ENCODE measurements around the gene COMMD8.

Gene COMMD8

GRCh38 chr4:47444031-47444430, 19.5 kb downstream of the COMMD8 start:
- CTCF ChIA-PET, result no interaction called here
- DNase-seq (ENCODE audit: extremely low spot score), result no peak
- TF ChIP-seq BHLHE40 (IDR thresholded peaks at IDR 0.05; ENCODE audit: borderline replicate concordance), result no peak
- TF ChIP-seq FOXM1 (IDR thresholded peaks at IDR 0.05; ENCODE audit: borderline replicate concordance), result no peak
- TF ChIP-seq SUZ12 (IDR thresholded peaks at IDR 0.05), result no peak
- TF ChIP-seq TARDBP (IDR thresholded peaks at IDR 0.05), result no peak
- TF ChIP-seq FOXK2 (IDR thresholded peaks at IDR 0.05), result no peak
- TF ChIP-seq ZNF384 (IDR thresholded peaks at IDR 0.05), result no peak
- no peak for TF ChIP-seq LEF1 (IDR thresholded peaks at IDR 0.05; ENCODE audit: borderline replicate concordance)
- TF ChIP-seq SP1 (IDR thresholded peaks at IDR 0.05), result no peak
- TF ChIP-seq PKNOX1 (IDR thresholded peaks at IDR 0.05), result no peak
- no peak for TF ChIP-seq L3MBTL2 (conservative IDR thresholded peaks at IDR 0.05)
- no peak for TF ChIP-seq HDGF (IDR thresholded peaks at IDR 0.05; ENCODE audit: borderline replicate concordance)
- TF ChIP-seq CTBP1 (IDR thresholded peaks at IDR 0.05; ENCODE audit: borderline replicate concordance), result no peak
- TF ChIP-seq ARNT (IDR thresholded peaks at IDR 0.05), result no peak
- no peak for TF ChIP-seq FOXA1 (IDR thresholded peaks at IDR 0.05)
- no peak for TF ChIP-seq NFRKB (IDR thresholded peaks at IDR 0.05)
- TF ChIP-seq ELF4 (IDR thresholded peaks at IDR 0.05), result no peak
- POLR2A ChIA-PET, result no interaction called here

- CTCF ChIA-PET, result no interaction called here
- no peak for DNase-seq (ENCODE audit: extremely low spot score)
- TF ChIP-seq NFRKB (IDR thresholded peaks at IDR 0.05) (no peak), ARNT (IDR thresholded peaks at IDR 0.05) (no peak), PKNOX1 (IDR thresholded peaks at IDR 0.05) (no peak), BHLHE40 (IDR thresholded peaks at IDR 0.05; ENCODE audit: borderline replicate concordance) (no peak)
- POLR2A ChIA-PET, result no interaction called here
These were observed 20.5 kb downstream of the COMMD8 start for GRCh38 chr4:47442980-47443379.

- no peak for DNase-seq (ENCODE audit: extremely low spot score)
- TF ChIP-seq SP1 (IDR thresholded peaks at IDR 0.05), result no peak
- no peak for TF ChIP-seq ARNT (IDR thresholded peaks at IDR 0.05)
- no peak for TF ChIP-seq L3MBTL2 (conservative IDR thresholded peaks at IDR 0.05)
- TF ChIP-seq BHLHE40 (IDR thresholded peaks at IDR 0.05; ENCODE audit: borderline replicate concordance), result no peak
- TF ChIP-seq HDGF (IDR thresholded peaks at IDR 0.05; ENCODE audit: borderline replicate concordance), result no peak
- CTCF ChIA-PET, result no interaction called here
- POLR2A ChIA-PET, result no interaction called here
These were observed 28.6 kb downstream of the COMMD8 start for GRCh38 chr4:47434931-47435330.

- CTCF ChIA-PET, result no interaction called here
- POLR2A ChIA-PET, result no interaction called here
- TF ChIP-seq SP1 (IDR thresholded peaks at IDR 0.05), result no peak
- no peak for TF ChIP-seq NFRKB (IDR thresholded peaks at IDR 0.05)
- TF ChIP-seq FOXK2 (IDR thresholded peaks at IDR 0.05), result no peak
- no peak for TF ChIP-seq HDGF (IDR thresholded peaks at IDR 0.05; ENCODE audit: borderline replicate concordance)
- TF ChIP-seq LEF1 (IDR thresholded peaks at IDR 0.05; ENCODE audit: borderline replicate concordance), result no peak
- TF ChIP-seq FOXM1 (IDR thresholded peaks at IDR 0.05; ENCODE audit: borderline replicate concordance), result no peak
- TF ChIP-seq FOXA1 (IDR thresholded peaks at IDR 0.05), result no peak
- no peak for TF ChIP-seq PKNOX1 (IDR thresholded peaks at IDR 0.05)
- no peak for TF ChIP-seq ARNT (IDR thresholded peaks at IDR 0.05)
- no peak for TF ChIP-seq ZNF384 (IDR thresholded peaks at IDR 0.05)
- TF ChIP-seq SUZ12 (IDR thresholded peaks at IDR 0.05), result no peak
- TF ChIP-seq TARDBP (IDR thresholded peaks at IDR 0.05), result no peak
- no peak for TF ChIP-seq L3MBTL2 (conservative IDR thresholded peaks at IDR 0.05)
- TF ChIP-seq BHLHE40 (IDR thresholded peaks at IDR 0.05; ENCODE audit: borderline replicate concordance), result no peak
- TF ChIP-seq ELF4 (IDR thresholded peaks at IDR 0.05), result no peak
- no peak for TF ChIP-seq CTBP1 (IDR thresholded peaks at IDR 0.05; ENCODE audit: borderline replicate concordance)
- no peak for DNase-seq (ENCODE audit: extremely low spot score)
These were observed 30.8 kb downstream of the COMMD8 start for GRCh38 chr4:47432749-47433148.

- CTCF ChIA-PET, result no interaction called here
- no peak for DNase-seq (ENCODE audit: extremely low spot score)
- POLR2A ChIA-PET, result no interaction called here
- no peak for TF ChIP-seq SP1 (IDR thresholded peaks at IDR 0.05)
- TF ChIP-seq ZNF384 (IDR thresholded peaks at IDR 0.05), result no peak
- no peak for TF ChIP-seq ARNT (IDR thresholded peaks at IDR 0.05)
- TF ChIP-seq FOXK2 (IDR thresholded peaks at IDR 0.05), result no peak
These were observed 35.6 kb downstream of the COMMD8 start for GRCh38 chr4:47427935-47428334.

- TF ChIP-seq FOXA1 (IDR thresholded peaks at IDR 0.05) (no peak), BHLHE40 (IDR thresholded peaks at IDR 0.05; ENCODE audit: borderline replicate concordance) (no peak)
- no peak for DNase-seq (ENCODE audit: extremely low spot score)
- ChIA-PET POLR2A (no interaction called here), CTCF (no interaction called here)
These were observed 37.9 kb downstream of the COMMD8 start for GRCh38 chr4:47425628-47426027.

GRCh38 chr4:47419296-47419695, 44.2 kb downstream of the COMMD8 start:
- TF ChIP-seq HDGF (IDR thresholded peaks at IDR 0.05; ENCODE audit: borderline replicate concordance), result no peak
- no peak for TF ChIP-seq ARNT (IDR thresholded peaks at IDR 0.05)
- no peak for TF ChIP-seq ZNF384 (IDR thresholded peaks at IDR 0.05)
- no peak for TF ChIP-seq NFRKB (IDR thresholded peaks at IDR 0.05)
- no peak for TF ChIP-seq SP1 (IDR thresholded peaks at IDR 0.05)
- no peak for TF ChIP-seq LEF1 (IDR thresholded peaks at IDR 0.05; ENCODE audit: borderline replicate concordance)
- TF ChIP-seq FOXM1 (IDR thresholded peaks at IDR 0.05; ENCODE audit: borderline replicate concordance), result no peak
- no peak for TF ChIP-seq L3MBTL2 (conservative IDR thresholded peaks at IDR 0.05)
- no peak for TF ChIP-seq BHLHE40 (IDR thresholded peaks at IDR 0.05; ENCODE audit: borderline replicate concordance)
- TF ChIP-seq PKNOX1 (IDR thresholded peaks at IDR 0.05), result no peak
- no peak for DNase-seq (ENCODE audit: extremely low spot score)
- ChIA-PET POLR2A (no interaction called here), CTCF (no interaction called here)
